ENCODE data around the gene CALD1. TPM values are rescaled to one million over a fixed set of nuclear protein-coding genes. Genes with fewer than 3 reads are reported as not detected.

CALD1 gene
- polyA plus RNA-seq, 1 donor from 2014 or later, result 8.0 TPM

- no peaks in the 10 kb centered on the region for H3K9me3 ChIP-seq (ENCODE audit: low read length)
- no peaks in the 10 kb centered on the region for H3K27me3 ChIP-seq (ENCODE audit: insufficient read depth, low read depth, low read length)
- H2AFZ ChIP-seq (ENCODE audit: low read depth, low read length), result no peak overlapping the region
- no peak for TF ChIP-seq EZH2 (IDR thresholded peaks at IDR 0.05; ENCODE audit: borderline replicate concordance, insufficient read depth, low read length, poor library complexity, severe bottlenecking)
- TF ChIP-seq CTCF (IDR thresholded peaks at IDR 0.05; ENCODE audit: poor library complexity, severe bottlenecking), result no peak
- TF ChIP-seq EP300 (conservative IDR thresholded peaks at IDR 0.05; ENCODE audit: poor library complexity, severe bottlenecking), result no peak
- TF ChIP-seq MXI1 (conservative IDR thresholded peaks at IDR 0.05; ENCODE audit: poor library complexity, severe bottlenecking), result no peak
- TF ChIP-seq REST (IDR thresholded peaks at IDR 0.05; ENCODE audit: borderline replicate concordance), result no peak
- no peak for TF ChIP-seq SMC3 (conservative IDR thresholded peaks at IDR 0.05; ENCODE audit: poor library complexity)
- no peak for TF ChIP-seq POLR2AphosphoS5 (IDR thresholded peaks at IDR 0.05)
- no peak for TF ChIP-seq RAD21 (conservative IDR thresholded peaks at IDR 0.05)
- H3F3A ChIP-seq (ENCODE audit: insufficient read depth, low read length, poor library complexity, severe bottlenecking), result no peaks in the 10 kb centered on the region
- no peaks in the 10 kb centered on the region for H4K20me1 ChIP-seq (ENCODE audit: insufficient read depth)
- no peaks in the 10 kb centered on the region for H3K9me2 ChIP-seq (ENCODE audit: insufficient read depth, low read length)
- no peaks in the 10 kb centered on the region for H3K36me3 ChIP-seq (ENCODE audit: insufficient read depth, low read length)
- H3K9ac ChIP-seq (ENCODE audit: low read length), result no peak overlapping the region
- no peak overlapping the region for H3K4me3 ChIP-seq (ENCODE audit: low read length)
- H3K27ac ChIP-seq (ENCODE audit: low read length), result no peak overlapping the region
- H3K79me2 ChIP-seq (replicated peaks; ENCODE audit: insufficient read depth, low read length), result no peaks in the 10 kb centered on the region
- H3K4me2 ChIP-seq (ENCODE audit: low read length), result no peak overlapping the region
Measured at GRCh38 chr7:134926396-134926795, 147.0 kb downstream of the CALD1 start.

GRCh38 chr7:134927076-134927475, 147.6 kb downstream of the CALD1 start:
- H3K4me3 ChIP-seq (ENCODE audit: low read length), result no peak overlapping the region
- H3F3A ChIP-seq (ENCODE audit: insufficient read depth, low read length, poor library complexity, severe bottlenecking), result no peaks in the 10 kb centered on the region
- no peaks in the 10 kb centered on the region for H4K20me1 ChIP-seq (ENCODE audit: insufficient read depth)
- H3K9ac ChIP-seq (ENCODE audit: low read length), result no peak overlapping the region
- no peaks in the 10 kb centered on the region for H3K9me2 ChIP-seq (ENCODE audit: insufficient read depth, low read length)
- H2AFZ ChIP-seq (ENCODE audit: low read depth, low read length), result no peak overlapping the region
- H3K36me3 ChIP-seq (ENCODE audit: insufficient read depth, low read length), result no peaks in the 10 kb centered on the region
- no peak for TF ChIP-seq TAF1 (IDR thresholded peaks at IDR 0.05; ENCODE audit: low read depth)
- no peak for TF ChIP-seq MXI1 (conservative IDR thresholded peaks at IDR 0.05; ENCODE audit: poor library complexity, severe bottlenecking)
- TF ChIP-seq POLR2AphosphoS5 (IDR thresholded peaks at IDR 0.05), result no peak
- TF ChIP-seq RAD21 (conservative IDR thresholded peaks at IDR 0.05), result no peak
- no peak for TF ChIP-seq EZH2 (IDR thresholded peaks at IDR 0.05; ENCODE audit: borderline replicate concordance, insufficient read depth, low read length, poor library complexity, severe bottlenecking)
- TF ChIP-seq EP300 (conservative IDR thresholded peaks at IDR 0.05; ENCODE audit: poor library complexity, severe bottlenecking), result no peak
- no peak for TF ChIP-seq SMC3 (conservative IDR thresholded peaks at IDR 0.05; ENCODE audit: poor library complexity)
- TF ChIP-seq CTCF (IDR thresholded peaks at IDR 0.05; ENCODE audit: poor library complexity, severe bottlenecking), result no peak
- TF ChIP-seq REST (IDR thresholded peaks at IDR 0.05; ENCODE audit: borderline replicate concordance), result no peak
- H3K79me2 ChIP-seq (replicated peaks; ENCODE audit: insufficient read depth, low read length), result no peaks in the 10 kb centered on the region
- H3K27me3 ChIP-seq (ENCODE audit: insufficient read depth, low read depth, low read length), result no peaks in the 10 kb centered on the region
- H3K9me3 ChIP-seq (ENCODE audit: low read length), result no peaks in the 10 kb centered on the region
- H3K4me2 ChIP-seq (ENCODE audit: low read length), result no peak overlapping the region
- H3K27ac ChIP-seq (ENCODE audit: low read length), result no peak overlapping the region
